Posterior vena cava (tissue), 2 donors: ENCODE measurements around the gene EDIL3. TPM values are rescaled to one million over a fixed set of nuclear protein-coding genes. Genes with fewer than 3 reads are reported as not detected.
A peak's percentile ranks its signal among the peaks of the same experiment; 100 is the strongest.

Source experiments
- DNase-seq: peaks from one replicate; pipeline ENCODE4 v3.0.0-alpha.2; 2020; ENCODE audit warnings: low spot score
- intact Hi-C, 2 donors: fragments of 100-400 bp; cut with DNase I; formaldehyde crosslinking; loops; one replicate each; pipeline versions ENCODE4 v1.14.1 to v1.14.2; 2022 to 2023
- total RNA-seq, 2 donors: library from RNA; stranded (reverse); fragmentation: NEBNext Ultra II Directional; extraction: Animal tissue kit (Norgen Biotek cat#: 25700); gene quantifications; one replicate each; pipeline ENCODE4 v1.2.1, GENCODE V29; 2021
- donor health status: DM: yes; HTN: yes; CAD: no.
- donor health status: DM: yes; HTN: yes; CAD: no.

EDIL3 gene
- total RNA-seq, 2 donors from 2014 or later, result 117 to 143 TPM

DNA sequence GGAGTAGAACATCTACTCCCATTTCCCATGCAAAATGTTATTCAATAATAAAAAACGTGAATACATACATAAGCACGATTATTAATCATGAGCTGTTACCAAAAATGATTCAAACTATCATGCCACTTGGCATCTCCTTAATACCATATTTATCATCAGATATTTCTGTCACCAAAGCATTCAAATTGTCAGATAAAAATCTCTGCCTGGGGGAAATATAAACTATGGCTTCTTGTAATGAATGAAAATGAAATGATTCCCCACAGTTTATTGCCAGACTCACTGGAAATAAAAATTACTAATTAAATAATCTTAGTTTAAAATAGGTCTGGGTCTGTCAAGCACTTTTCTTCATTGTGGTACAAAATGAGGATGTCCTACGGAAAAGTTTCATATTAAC lies 265.4 kb downstream of the EDIL3 start:
- no peak for DNase-seq
- intact Hi-C loops, result no loop called here

- DNase-seq, result no peak
- intact Hi-C loops, result no loop called here
Measured at GRCh38 chr5:84118551-84118950, 266.1 kb downstream of the EDIL3 start.

DNA sequence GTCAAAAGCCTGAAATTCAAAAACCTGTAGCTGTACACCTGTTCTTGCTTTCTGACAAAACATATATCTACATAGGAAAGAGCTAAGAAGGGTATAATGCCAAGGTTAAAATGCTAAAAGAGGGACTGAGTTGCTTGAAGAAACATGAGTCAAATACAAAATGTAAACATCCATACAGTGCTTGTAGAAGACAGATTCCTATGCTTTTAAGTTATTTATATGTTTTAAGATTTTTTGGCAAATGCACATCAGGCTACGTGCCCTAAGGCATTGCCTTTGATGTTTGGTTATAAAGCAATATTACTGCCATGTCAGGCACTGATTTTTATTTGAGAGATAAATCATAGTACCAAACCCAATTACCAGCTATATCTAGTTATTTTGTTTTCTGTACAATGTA lies 269.0 kb downstream of the EDIL3 start:
- intact Hi-C loops, result no loop called here

DNA sequence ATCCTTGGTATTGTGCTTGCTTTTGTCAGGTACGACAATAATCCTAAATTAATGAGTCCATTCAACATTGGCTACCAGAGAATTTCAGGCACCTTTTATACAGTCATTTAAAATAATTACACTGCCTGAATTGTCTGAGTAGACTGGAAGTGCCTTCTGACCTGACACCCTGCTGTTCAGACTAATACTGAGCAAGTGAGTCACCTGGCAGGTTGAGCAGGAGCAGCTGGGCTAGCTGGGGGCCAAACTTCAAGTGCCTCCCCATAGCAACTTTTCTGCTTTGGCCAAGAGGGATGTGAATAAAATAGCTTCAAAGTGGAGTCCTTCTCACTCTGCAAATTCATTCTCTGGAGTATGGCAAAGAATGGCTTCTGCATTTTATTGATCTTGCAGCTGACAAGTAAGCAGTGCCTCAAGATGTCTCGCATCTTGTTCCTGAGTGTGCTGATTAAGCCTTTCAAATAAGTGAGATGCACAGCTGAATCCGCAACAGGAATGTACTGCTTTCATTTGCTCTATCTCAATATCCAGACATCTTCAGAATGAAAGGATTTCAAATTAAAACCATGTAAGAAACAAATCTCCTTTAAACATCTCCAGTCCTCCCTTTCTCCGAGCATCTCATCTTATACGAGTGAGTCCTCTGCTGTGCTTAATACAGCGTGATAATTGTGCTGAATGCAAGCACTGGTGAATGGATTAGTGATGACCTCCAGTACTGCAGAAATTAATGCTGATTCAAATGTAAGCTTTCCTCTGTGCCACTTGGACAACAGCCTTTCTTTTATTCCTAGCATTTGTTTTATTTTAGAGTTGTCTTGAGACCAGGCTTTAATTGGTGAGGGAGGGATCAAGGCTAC lies 271.2 kb downstream of the EDIL3 start:
- intact Hi-C loops, result no loop called here

More for the DNA sequence above, 269.0 kb downstream of the EDIL3 start:
- DNase-seq, result no peak

GRCh38 chr5:84092738-84093137 lies 291.9 kb downstream of the EDIL3 start:
- DNase-seq, result no peak
- intact Hi-C loops, result no loop called here

More for the DNA sequence above, 271.2 kb downstream of the EDIL3 start:
- no peak for DNase-seq

GRCh38 chr5:84091127-84091799 lies 293.4 kb downstream of the EDIL3 start:
- intact Hi-C loops, result no loop called here
- no peak for DNase-seq

DNA sequence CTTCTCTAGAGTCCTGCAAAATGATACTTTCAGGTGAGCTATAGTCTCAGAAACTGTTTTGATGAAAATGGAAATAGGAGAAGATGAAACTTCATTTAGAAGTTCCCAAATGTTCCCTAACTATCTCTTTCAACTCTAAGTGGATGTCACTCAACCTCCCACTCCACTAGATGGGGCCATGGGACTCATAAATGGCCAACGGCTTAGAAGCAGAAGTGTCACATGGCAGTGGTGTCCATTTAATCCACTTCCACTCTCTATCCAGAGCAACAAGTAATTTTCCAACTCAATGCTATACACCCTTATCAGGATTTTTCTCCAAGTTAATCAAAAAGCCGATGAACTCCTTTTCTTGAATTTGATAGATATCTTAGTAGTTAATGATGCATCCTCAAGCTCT lies 295.7 kb downstream of the EDIL3 start:
- DNase-seq, result no peak
- intact Hi-C loops, result no loop called here

- intact Hi-C loops, result no loop called here
- DNase-seq, result no peak
Measured at GRCh38 chr5:84086511-84086910, 298.2 kb downstream of the EDIL3 start.

- intact Hi-C loops, result no loop called here
- DNase-seq, result peak; percentile 71
Measured at GRCh38 chr5:84085387-84086041, 299.2 kb downstream of the EDIL3 start.

DNA sequence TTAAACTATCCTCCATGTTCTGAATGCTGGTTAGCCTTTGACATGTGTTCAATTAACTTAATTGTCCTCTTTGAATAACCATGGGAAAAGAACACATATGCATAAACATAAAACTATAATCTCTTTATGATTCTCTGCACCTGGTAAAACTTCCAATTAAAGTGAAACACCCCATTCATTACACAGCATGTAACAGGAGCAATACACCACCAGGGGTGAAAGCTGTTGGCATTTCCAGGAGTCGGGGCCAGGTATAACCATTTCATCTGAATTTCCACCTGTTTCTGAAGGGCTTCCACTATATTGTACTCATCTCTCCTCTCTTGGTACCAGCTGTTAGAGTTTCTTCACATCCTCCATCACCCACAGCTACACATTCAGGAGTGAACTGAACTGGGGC lies 303.8 kb downstream of the EDIL3 start:
- intact Hi-C loops, result no loop called here
- DNase-seq, result no peak

DNA sequence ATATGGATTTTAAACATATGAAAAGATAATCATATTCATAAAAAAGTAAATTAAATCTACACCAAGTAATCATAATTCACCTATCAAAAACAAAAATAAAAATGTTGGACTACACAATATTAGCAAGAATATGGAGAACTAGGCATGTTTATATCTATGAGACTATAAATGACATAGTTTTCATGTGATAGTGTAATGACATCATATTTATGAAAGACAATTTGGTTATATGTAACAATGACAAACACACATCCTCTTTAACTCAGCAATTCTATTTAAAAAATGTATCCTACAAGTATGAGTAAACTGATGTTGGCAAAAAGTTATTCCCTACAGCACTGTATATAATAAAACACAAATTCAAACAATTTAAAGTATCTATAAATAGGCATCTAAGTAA lies 312.3 kb downstream of the EDIL3 start:
- DNase-seq, result no peak
- intact Hi-C loops, result no loop called here

- peak; percentile 80 for DNase-seq
- intact Hi-C loops, result no loop called here
Measured at GRCh38 chr5:84069608-84070179, 315.0 kb downstream of the EDIL3 start.

- DNase-seq, result no peak
- intact Hi-C loops, result no loop called here
Measured at GRCh38 chr5:84063041-84063440, 321.6 kb downstream of the EDIL3 start.

DNA sequence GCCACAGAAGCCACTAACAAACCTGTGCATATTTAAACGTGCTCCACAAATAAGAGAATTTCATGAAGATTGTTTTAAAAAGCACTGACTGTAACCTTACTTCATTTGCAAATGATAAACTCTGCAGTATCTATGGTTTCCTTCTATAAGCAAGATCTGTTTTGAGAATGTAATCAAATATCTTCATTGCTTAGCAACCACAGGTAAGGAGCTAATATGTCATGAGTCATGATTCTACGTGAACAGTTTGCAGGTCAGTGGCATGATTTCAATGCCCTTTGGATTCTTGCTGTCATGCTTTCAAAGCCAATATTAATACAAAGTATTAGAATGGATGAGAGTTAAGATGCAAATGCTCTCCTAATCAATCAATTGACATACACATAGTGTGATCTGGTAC lies 325.0 kb downstream of the EDIL3 start:
- DNase-seq, result no peak
- intact Hi-C loops, result no loop called here

- intact Hi-C loops, result no loop called here
- no peak for DNase-seq
Measured at GRCh38 chr5:84058561-84058960, 326.1 kb downstream of the EDIL3 start.

DNA sequence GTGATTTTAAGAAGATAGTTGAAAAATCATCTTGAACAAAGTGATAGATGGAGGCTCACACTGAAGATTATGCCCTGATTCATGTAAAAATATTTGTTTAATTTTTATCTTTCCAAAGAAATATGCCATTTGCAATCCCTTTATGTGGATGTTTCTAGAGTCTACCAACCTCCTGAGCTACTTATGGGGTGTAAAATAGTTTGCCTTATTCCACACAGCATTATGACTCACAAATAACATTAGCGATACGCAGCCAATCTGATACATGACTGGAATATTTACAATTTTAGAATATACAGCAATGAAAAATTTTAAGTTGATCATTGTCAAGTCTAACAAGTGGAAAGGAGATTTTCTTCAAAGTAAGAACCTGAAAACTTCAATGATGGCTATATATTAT lies 327.5 kb downstream of the EDIL3 start:
- intact Hi-C loops, result no loop called here
- DNase-seq, result no peak

DNA sequence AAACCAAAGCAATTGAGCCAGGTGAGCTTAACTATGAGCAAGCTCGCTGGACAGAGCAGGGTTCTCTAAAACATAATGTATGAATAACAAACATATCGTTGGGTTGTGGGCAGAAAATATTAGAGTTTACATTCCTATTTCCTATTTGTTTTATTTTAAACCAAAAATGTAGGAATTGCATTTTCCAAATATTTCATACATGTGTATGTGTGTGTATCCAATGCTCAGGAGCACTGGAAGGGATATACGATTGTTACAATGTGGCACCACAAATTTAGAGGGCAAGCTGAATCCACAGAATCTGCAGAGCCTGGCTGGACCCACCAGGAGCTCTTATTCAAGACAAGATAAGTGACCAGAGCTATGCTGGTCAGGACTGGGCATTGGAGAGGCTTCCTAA lies 338.7 kb downstream of the EDIL3 start:
- intact Hi-C loops, result no loop called here
- DNase-seq, result no peak

DNA sequence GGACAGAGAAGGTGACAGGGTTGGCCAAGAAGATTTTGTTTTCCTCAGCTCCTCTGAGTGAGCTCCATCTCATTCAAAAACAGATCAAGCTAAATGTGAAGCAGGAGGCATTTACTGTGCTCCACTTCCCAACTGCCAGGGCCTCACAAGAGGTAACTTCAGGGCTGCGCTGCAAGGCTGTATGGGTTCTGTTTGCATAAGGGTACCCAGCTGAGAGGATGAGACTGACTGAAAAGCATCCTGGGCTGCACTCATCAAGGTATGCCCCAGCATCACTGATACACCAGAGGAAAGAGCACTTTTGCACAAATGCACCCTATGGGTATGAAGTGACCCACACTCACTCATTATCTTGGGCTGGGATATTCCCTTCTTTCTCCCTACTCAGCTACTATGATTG lies 347.8 kb downstream of the EDIL3 start:
- intact Hi-C loops, result no loop called here
- no peak for DNase-seq

DNA sequence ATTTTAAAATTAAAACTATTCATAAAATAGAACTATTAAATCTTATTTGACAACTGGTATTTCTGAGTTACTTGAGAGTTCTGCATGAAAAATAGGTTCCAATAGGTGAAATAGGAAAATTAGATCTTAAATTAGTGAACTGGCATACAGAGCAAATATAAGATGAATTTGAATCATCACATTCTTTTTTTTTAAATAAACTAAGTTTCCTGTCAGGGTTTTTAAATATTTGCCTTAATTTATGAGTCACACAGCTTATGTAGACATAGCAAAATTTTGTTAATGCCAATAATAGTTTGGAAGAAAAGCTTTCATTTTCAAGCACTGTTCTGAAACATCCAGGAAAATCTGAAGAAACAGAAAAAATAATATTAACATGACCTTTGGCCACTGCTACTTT lies 352.4 kb downstream of the EDIL3 start:
- no peak for DNase-seq
- intact Hi-C loops, result no loop called here

DNA sequence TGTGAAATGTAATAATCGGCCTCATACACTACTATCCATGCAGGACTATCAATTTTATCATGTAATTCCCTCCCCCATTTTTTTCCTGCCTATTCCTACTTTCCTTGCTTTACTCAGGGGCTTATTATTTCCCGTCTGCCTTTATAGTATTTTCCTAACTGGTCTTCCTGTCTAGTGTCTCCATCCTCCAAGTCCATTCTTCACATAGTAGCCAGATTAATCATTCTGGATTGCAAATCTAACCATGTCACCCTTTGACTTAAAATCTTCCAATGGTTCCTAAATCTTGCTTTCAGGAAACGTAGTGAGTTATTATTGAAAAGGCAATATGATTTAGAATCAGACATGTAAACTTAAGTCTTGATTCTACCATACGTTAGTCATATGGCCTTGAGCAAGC lies 356.6 kb downstream of the EDIL3 start:
- intact Hi-C loops, result no loop called here
- DNase-seq, result no peak
